Mesendoderm (in vitro differentiated cells): ENCODE data around the gene ANO7.

Experiments used
- DNase-seq: peaks from one replicate; pipeline ENCODE4 v3.0.0; 2013
- H2AK5ac ChIP-seq: 2 replicates; pipeline ENCODE4 v1.6.1; 2013; ENCODE audit warnings: low read length, inconsistent platforms
- H2BK120ac ChIP-seq: 2 replicates; pipeline ENCODE4 v1.6.1; 2013; ENCODE audit warnings: low read depth, mild to moderate bottlenecking, low read length, moderate library complexity, mixed read lengths
- H2BK15ac ChIP-seq: replicated peaks from 2 replicates; pipeline ENCODE4 v1.6.1; 2013; ENCODE audit warnings: low read depth, mild to moderate bottlenecking, moderate library complexity
- H2BK5ac ChIP-seq: 2 replicates; pipeline ENCODE4 v1.6.1; 2013; ENCODE audit warnings: low read length, inconsistent platforms
- H3K18ac ChIP-seq: 2 replicates; pipeline ENCODE4 v1.6.1; 2013; ENCODE audit warnings: mild to moderate bottlenecking, low read length, mixed read lengths
- H3K23ac ChIP-seq: one replicate; pipeline ENCODE4 v1.6.1; 2013; ENCODE audit warnings: low read length
- H3K27ac ChIP-seq: 2 replicates; pipeline ENCODE4 v1.5.1; 2013; ENCODE audit warnings: low read depth, mild to moderate bottlenecking, inconsistent platforms, low read length, moderate library complexity
- H3K27me3 ChIP-seq: 2 replicates; pipeline ENCODE4 v1.6.1; 2013; ENCODE audit warnings: low read length, control low read depth, mild to moderate bottlenecking, inconsistent platforms; ENCODE audit not compliant: insufficient read depth, poor library complexity
- H3K36me3 ChIP-seq: 2 replicates; pipeline ENCODE4 v1.6.1; 2013; ENCODE audit warnings: low read length, inconsistent platforms; ENCODE audit not compliant: control insufficient read depth, insufficient read depth
- H3K4ac ChIP-seq: one replicate; pipeline ENCODE4 v1.6.1; 2013; ENCODE audit warnings: low read depth, mild to moderate bottlenecking, low read length, moderate library complexity
- H3K4me1 ChIP-seq: 2 replicates; pipeline ENCODE4 v1.6.1; 2013; ENCODE audit warnings: low read depth, low read length, inconsistent platforms; ENCODE audit not compliant: control insufficient read depth
- H3K4me2 ChIP-seq: 2 replicates; pipeline ENCODE4 v1.6.1; 2013; ENCODE audit warnings: low read length
- H3K4me3 ChIP-seq: 2 replicates; pipeline ENCODE4 v1.5.1; 2013; ENCODE audit warnings: mild to moderate bottlenecking, low read length
- H3K56ac ChIP-seq: one replicate; pipeline ENCODE4 v1.6.1; 2013; ENCODE audit warnings: low read length
- H3K79me1 ChIP-seq: 2 replicates; pipeline ENCODE4 v1.6.1; 2013; ENCODE audit warnings: low read length, inconsistent platforms
- H3K79me2 ChIP-seq: 2 replicates; pipeline ENCODE4 v1.6.1; 2013; ENCODE audit warnings: mild to moderate bottlenecking, low read length; ENCODE audit not compliant: control insufficient read depth, insufficient read depth
- H3K9ac ChIP-seq: 2 replicates; pipeline ENCODE4 v1.6.1; 2013; ENCODE audit warnings: low read length, inconsistent platforms
- H4K5ac ChIP-seq: one replicate; pipeline ENCODE4 v1.6.1; 2013; ENCODE audit warnings: low read length
- H4K8ac ChIP-seq: one replicate; pipeline ENCODE4 v1.6.1; 2013; ENCODE audit warnings: low read depth, mild to moderate bottlenecking, control low read depth, low read length, moderate library complexity
- WGBS: extraction: QIAGEN DNeasy Blood & Tissue Kit; methylation state at CpG from one replicate; pipeline ENCODE4 v1.1.7; 2013; ENCODE audit warnings: low lambda C conversion rate, missing lambda C conversion rate; ENCODE audit not compliant: insufficient coverage; ENCODE audit errors: extremely low coverage; 5-methylcytosine and 5-hydroxymethylcytosine counted together

ANO7 gene

DNA sequence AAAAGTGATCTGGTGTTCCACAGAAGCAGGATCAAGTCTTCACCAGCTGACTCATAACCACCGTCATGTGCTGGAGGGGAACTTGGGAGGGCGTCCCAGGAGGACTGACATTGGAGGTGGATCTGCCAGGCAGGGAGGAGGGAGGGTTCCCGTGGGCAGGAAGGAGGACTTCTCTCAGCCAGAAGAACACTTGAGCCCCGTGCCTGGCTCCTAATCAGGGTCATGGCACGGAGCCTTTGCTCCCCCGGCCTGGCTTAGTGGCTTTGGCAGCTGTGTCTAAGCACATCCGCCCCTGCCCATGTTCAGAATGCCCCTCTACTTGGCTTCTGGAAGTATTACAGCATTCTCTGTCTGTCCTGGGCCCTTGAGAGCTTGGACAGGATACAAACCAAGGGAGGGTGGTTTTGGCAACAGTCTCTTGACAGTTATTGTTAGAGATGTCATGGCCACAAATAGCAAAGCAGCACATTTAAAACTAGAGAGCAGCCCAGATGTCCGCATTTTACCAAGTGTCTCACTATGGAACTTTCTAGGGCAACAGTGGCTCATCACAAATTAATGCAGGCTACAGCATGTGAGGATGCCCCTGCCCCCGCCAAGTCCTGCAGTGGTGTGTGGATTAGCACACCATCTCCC, 26.7 kb upstream of the ANO7 start:
- H3K79me2 ChIP-seq: no peaks in the 10 kb centered on the region
- peaks cover 3% of the 10 kb centered on the region for H3K36me3 ChIP-seq
- no peak overlapping the region for H3K4ac ChIP-seq
- no peak overlapping the region for H3K9ac ChIP-seq
- H3K4me1 ChIP-seq: peaks cover under 1% of the 10 kb centered on the region
- no peak overlapping the region for H3K23ac ChIP-seq
- no peaks in the 10 kb centered on the region for H3K79me1 ChIP-seq
- no peaks in the 10 kb centered on the region for H3K27me3 ChIP-seq
- no peak overlapping the region for H3K18ac ChIP-seq
- no peak overlapping the region for H2BK120ac ChIP-seq
- no peak overlapping the region for H2BK5ac ChIP-seq
- no peak overlapping the region for H3K4me3 ChIP-seq
- no peak overlapping the region for H3K27ac ChIP-seq
- no peak overlapping the region for H2BK15ac ChIP-seq
- no peak overlapping the region for H4K5ac ChIP-seq
- no peak for DNase-seq
- no peak overlapping the region for H4K8ac ChIP-seq
- no peak overlapping the region for H3K56ac ChIP-seq
- H3K4me2 ChIP-seq: no peak overlapping the region
- no CpG with 5 or more reads among the region's 9 CpGs for WGBS
- H2AK5ac ChIP-seq: no peak overlapping the region

DNA sequence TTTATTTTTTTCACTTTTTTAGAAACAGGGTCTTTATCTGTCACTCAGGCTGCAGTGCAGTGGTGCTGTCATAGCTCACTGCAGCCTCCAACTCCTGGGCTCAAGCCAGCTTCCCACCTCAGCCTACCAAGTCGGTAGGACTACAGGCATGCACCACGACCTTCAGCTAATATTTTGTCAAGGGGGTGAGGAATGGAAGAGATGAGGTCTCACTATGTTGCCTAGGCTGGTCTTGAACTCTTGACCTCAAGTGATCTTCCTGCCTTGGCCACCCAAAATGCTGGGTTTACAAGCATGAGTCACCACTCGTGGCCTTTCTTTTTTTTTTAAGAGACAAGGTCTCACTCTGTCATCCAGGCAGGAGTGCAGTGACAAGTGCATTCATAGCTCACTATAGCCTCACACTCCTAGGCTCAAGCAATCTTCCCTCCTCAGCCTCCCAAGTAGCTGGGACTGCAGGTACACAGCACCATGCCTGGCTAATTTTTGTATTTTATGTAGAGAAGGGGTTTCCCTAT, 24.8 kb upstream of the ANO7 start:
- WGBS: no CpG with 5 or more reads among the region's 3 CpGs

DNA sequence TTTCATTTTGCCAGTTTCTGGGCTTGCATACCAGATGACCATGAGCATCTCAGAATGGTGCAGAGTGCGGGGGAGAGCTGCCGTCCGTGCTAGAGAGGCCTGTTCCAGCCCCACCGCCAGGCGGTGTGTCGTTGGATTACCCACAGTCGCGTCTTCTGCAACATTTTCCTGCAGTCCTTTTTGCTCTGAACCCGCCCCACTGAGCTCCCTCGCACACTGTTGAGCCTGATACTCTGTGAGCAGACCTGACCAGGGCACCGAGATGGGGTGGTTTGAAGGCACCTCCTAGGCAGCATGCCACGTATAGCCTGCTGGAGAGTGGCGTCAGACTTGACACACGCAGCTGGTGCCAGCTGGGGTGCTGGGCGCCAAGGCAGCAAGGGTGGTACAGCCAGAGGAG, 20.1 kb upstream of the ANO7 start:
- Histone ChIP-seq H3K27ac (no peak overlapping the region), H3K4me2 (no peak overlapping the region), H3K18ac (no peak overlapping the region), H2BK120ac (no peak overlapping the region), H3K4ac (no peak overlapping the region), H2BK15ac (no peak overlapping the region), H3K79me2 (no peaks in the 10 kb centered on the region), H3K27me3 (no peaks in the 10 kb centered on the region), H3K56ac (no peak overlapping the region), H3K23ac (no peak overlapping the region), H4K5ac (no peak overlapping the region), H2AK5ac (no peak overlapping the region), H3K79me1 (no peaks in the 10 kb centered on the region), H4K8ac (no peak overlapping the region), H3K9ac (no peak overlapping the region), H3K36me3 (no peaks in the 10 kb centered on the region), H3K4me1 (no peaks in the 10 kb centered on the region), H2BK5ac (no peak overlapping the region), H3K4me3 (no peak overlapping the region)
- no CpG with 5 or more reads among the region's 15 CpGs for WGBS
- no peak for DNase-seq

More for the DNA sequence above, 24.8 kb upstream of the ANO7 start:
- DNase-seq: no peak
- no peak overlapping the region for H4K5ac ChIP-seq
- H4K8ac ChIP-seq: no peak overlapping the region
- no peaks in the 10 kb centered on the region for H3K79me1 ChIP-seq
- H2BK15ac ChIP-seq: no peak overlapping the region
- no peak overlapping the region for H3K23ac ChIP-seq
- H3K4me3 ChIP-seq: no peak overlapping the region
- no peak overlapping the region for H2BK5ac ChIP-seq
- no peak overlapping the region for H3K4me2 ChIP-seq
- H3K27ac ChIP-seq: no peak overlapping the region
- H3K79me2 ChIP-seq: no peaks in the 10 kb centered on the region
- no peak overlapping the region for H3K9ac ChIP-seq
- no peaks in the 10 kb centered on the region for H3K27me3 ChIP-seq
- no peak overlapping the region for H3K56ac ChIP-seq
- H3K4me1 ChIP-seq: no peaks in the 10 kb centered on the region
- peaks cover 3% of the 10 kb centered on the region for H3K36me3 ChIP-seq
- H2AK5ac ChIP-seq: no peak overlapping the region
- no peak overlapping the region for H2BK120ac ChIP-seq
- no peak overlapping the region for H3K18ac ChIP-seq
- no peak overlapping the region for H3K4ac ChIP-seq

DNA sequence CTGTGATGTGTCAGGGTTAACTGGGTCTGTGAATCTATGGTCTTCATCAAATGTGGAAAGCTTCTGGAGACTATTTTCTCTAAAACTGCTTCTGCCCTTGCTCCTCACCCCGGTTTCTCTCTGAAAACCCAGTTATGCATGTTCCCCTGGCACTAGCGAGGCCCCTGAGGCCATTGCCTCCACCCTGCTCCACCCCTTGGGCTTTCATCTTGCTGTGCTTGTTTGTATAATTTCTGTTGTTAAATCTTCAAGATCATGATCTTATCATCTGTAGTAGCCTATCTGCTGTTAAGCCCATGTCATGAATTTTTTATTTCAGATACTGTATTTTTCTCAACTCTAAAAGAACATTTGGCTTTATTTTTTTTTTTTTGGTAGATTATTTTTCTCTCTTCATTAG, 14.9 kb upstream of the ANO7 start:
- Histone ChIP-seq H3K4me3 (no peak overlapping the region), H3K36me3 (no peaks in the 10 kb centered on the region), H2BK5ac (no peak overlapping the region), H4K8ac (no peak overlapping the region), H4K5ac (no peak overlapping the region), H2AK5ac (no peak overlapping the region), H3K27me3 (no peaks in the 10 kb centered on the region), H3K23ac (no peak overlapping the region), H3K4me1 (no peaks in the 10 kb centered on the region), H3K9ac (no peak overlapping the region), H3K79me2 (no peaks in the 10 kb centered on the region), H2BK120ac (no peak overlapping the region), H3K79me1 (no peaks in the 10 kb centered on the region), H3K27ac (no peak overlapping the region), H3K4ac (no peak overlapping the region), H2BK15ac (no peak overlapping the region), H3K56ac (no peak overlapping the region), H3K4me2 (no peak overlapping the region), H3K18ac (no peak overlapping the region)
- no CpG with 5 or more reads among the region's 2 CpGs for WGBS
- DNase-seq: no peak

DNA sequence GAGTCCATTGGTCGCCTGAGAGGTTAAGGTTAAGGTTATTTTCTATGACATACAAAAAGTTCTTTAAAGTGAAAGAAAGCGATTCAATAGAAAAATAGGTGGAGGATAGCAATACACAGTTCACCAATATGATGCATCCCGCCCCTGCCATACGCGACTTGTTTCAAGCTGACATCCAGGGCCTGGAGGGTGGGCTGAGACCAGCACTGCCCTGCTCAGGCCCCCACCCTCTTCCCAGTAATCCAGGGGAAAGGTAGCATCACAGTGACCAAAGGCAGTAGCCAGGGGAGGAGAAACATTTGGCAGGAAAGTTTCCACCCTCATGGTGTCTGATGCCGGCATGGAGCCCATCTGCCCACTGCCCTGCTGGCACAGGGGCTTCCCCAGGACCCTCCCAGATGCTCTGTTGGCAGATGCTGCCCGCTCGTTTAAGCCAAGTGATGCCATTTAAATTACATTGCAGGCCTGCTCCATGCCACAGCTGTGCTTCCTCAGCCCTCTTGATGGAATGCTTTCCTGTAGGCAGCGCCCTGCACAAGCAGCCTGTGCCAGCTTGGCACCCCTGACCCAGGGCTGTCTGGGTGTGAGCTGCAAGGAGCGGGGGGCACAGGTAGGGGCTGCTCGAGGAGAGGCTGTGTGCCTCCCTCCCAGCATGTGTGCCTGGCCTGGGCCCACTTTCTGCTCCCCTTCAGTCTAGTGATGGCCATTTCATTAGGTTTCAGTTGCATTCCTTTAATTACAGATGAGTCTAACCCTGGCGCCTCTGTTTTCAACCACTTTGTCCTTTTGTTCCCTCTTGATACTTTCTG, 10.7 kb upstream of the ANO7 start:
- Histone ChIP-seq H3K79me2 (no peaks in the 10 kb centered on the region), H3K79me1 (no peaks in the 10 kb centered on the region), H2BK15ac (no peak overlapping the region), H3K4me3 (no peak overlapping the region), H3K36me3 (no peaks in the 10 kb centered on the region), H2BK5ac (no peak overlapping the region), H2BK120ac (no peak overlapping the region), H3K9ac (no peak overlapping the region), H3K56ac (no peak overlapping the region), H3K27me3 (no peaks in the 10 kb centered on the region), H3K27ac (no peak overlapping the region), H3K18ac (no peak overlapping the region), H4K5ac (no peak overlapping the region), H3K4me2 (no peak overlapping the region), H3K4ac (no peak overlapping the region), H4K8ac (no peak overlapping the region), H3K23ac (no peak overlapping the region), H2AK5ac (no peak overlapping the region), H3K4me1 (no peaks in the 10 kb centered on the region)
- DNase-seq: no peak
- no CpG with 5 or more reads among the region's 12 CpGs for WGBS
